Measurements from ENCODE around the gene MGST2.

- TF ChIP-seq CTCF (IDR thresholded peaks at IDR 0.05) = no peak
- TF ChIP-seq POLR2A (IDR thresholded peaks at IDR 0.05) = no peak
Measured at GRCh38 chr4:139663561-139664138, 2.0 kb upstream of the MGST2 start.

All from body of pancreas (tissue), 4 donors.